Thoracic aorta (tissue), 2 donors: Measurements from ENCODE around the gene CDC42SE2. TPM values are rescaled to one million over a fixed set of nuclear protein-coding genes. Genes with fewer than 3 reads are reported as not detected.
"Not testable (repeated sequence)": the region's sequence is repeated elsewhere in the genome, so short reads cannot be mapped to it uniquely, and the experiment has no call there.

Experiments
- ATAC-seq: fragments of 150-250 bp; one replicate; pipeline ENCODE4 v1.8.0; 2017; ENCODE audit warnings: low read depth; ENCODE audit not compliant: insufficient number of reproducible peaks, low FRiP score
- DNase-seq: peaks from one replicate; pipeline ENCODE4 v3.0.0-alpha.2; 2020; ENCODE audit warnings: low spot score
- H3K27ac ChIP-seq, 2 donors: fragments of 200-600 bp; sonication (generic); 1 replicate in 1 of 2; 2 replicates in 1 of 2; pipeline ENCODE4 v1.5.1; 2016; ENCODE audit warnings: mild to moderate bottlenecking in 2 of 2, moderate library complexity in 2 of 2
- H3K27me3 ChIP-seq: fragments of 200-600 bp; sonication (generic); replicated peaks from 2 replicates; pipeline ENCODE4 v1.6.0; 2016; ENCODE audit warnings: mild to moderate bottlenecking; ENCODE audit not compliant: insufficient read depth
- H3K36me3 ChIP-seq: fragments of 200-600 bp; sonication (generic); one replicate; pipeline ENCODE4 v1.5.1; 2016
- H3K4me1 ChIP-seq, 2 donors: fragments of 200-600 bp; sonication (generic); 1 replicate in 1 of 2; 2 replicates in 1 of 2; pipeline versions ENCODE4 v1.5.1 to v1.6.0; 2016; ENCODE audit warnings: low read depth in 2 of 2, mild to moderate bottlenecking in 1 of 2; ENCODE audit not compliant: control insufficient read depth in 1 of 2
- H3K4me3 ChIP-seq: fragments of 200-600 bp; sonication (generic); 2 replicates; pipeline ENCODE4 v1.5.1; 2016; ENCODE audit warnings: mild to moderate bottlenecking
- H3K9me3 ChIP-seq: fragments of 200-600 bp; sonication (generic); 2 replicates; pipeline ENCODE4 v1.5.1; 2016
- total RNA-seq, 2 donors: library from RNA; depleted of rRNA; stranded (reverse); fragments of >200 nt; gene quantifications; one replicate each; pipeline versions ENCODE4 v1.1.0 to v1.2.3, GENCODE V29; 2016
- TF ChIP-seq, protein P1 (sequence below): fragments of 200-600 bp; sonication (generic); IDR thresholded peaks from one replicate; pipeline ENCODE4 v1.5.1; 2019; ENCODE audit warnings: antibody characterized with exemption

The CDC42SE2 gene
- total RNA-seq, 2 donors from 2014 or later: 20.3 to 38.0 TPM

DNA sequence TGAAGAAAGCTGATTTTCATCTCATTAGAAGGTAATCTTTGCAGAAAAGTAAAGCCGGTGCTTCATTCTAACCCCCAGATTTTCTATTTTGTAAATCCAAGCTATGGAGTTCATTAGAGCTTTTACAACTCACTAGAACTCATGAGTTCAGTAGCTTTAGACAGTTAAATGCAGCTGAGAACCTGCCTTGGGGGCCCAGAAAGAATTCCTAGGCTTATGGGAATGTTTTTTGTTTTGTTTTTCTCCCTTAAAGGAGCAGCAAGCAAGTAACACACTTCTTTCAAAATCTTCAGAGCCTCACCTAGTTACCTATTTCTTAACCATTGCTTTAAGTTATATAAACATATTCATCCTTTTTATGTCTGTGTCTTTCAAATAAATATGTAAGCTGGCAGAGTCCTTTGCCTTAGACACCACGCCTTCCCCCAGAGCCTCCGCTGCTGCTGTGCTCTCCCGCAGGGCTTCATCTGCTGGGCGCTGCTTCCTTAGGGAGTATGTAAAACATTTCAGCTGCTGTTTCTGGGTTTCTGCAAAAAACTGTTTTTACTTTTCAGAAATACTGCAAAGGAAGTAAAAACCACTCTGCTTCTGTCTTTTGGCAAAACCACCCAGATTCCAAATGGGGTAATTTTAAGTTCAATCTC, 132.9 kb downstream of the CDC42SE2 start:
- TF ChIP-seq, protein P1, sequence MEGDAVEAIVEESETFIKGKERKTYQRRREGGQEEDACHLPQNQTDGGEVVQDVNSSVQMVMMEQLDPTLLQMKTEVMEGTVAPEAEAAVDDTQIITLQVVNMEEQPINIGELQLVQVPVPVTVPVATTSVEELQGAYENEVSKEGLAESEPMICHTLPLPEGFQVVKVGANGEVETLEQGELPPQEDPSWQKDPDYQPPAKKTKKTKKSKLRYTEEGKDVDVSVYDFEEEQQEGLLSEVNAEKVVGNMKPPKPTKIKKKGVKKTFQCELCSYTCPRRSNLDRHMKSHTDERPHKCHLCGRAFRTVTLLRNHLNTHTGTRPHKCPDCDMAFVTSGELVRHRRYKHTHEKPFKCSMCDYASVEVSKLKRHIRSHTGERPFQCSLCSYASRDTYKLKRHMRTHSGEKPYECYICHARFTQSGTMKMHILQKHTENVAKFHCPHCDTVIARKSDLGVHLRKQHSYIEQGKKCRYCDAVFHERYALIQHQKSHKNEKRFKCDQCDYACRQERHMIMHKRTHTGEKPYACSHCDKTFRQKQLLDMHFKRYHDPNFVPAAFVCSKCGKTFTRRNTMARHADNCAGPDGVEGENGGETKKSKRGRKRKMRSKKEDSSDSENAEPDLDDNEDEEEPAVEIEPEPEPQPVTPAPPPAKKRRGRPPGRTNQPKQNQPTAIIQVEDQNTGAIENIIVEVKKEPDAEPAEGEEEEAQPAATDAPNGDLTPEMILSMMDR: no peak
- ATAC-seq: no peak
- no peak overlapping the region for H3K27ac ChIP-seq

GRCh38 chr5:131399007-131399406, 135.2 kb downstream of the CDC42SE2 start:
- not testable (repeated sequence) for H3K27ac ChIP-seq, DNase-seq, H3K36me3 ChIP-seq, ATAC-seq, H3K4me3 ChIP-seq, H3K27me3 ChIP-seq, H3K9me3 ChIP-seq, H3K4me1 ChIP-seq

More for the DNA sequence above, 132.9 kb downstream of the CDC42SE2 start:
- Histone ChIP-seq H3K4me1 (peaks cover 13 to 27% of the 10 kb centered on the region in 2 donors), H3K36me3 (peaks cover 2% of the 10 kb centered on the region), H3K9me3 (peaks cover 2% of the 10 kb centered on the region), H3K27me3 (no peaks in the 10 kb centered on the region), H3K4me3 (no peak overlapping the region)
- DNase-seq: no peak

GRCh38 chr5:131400585-131400984, 136.7 kb downstream of the CDC42SE2 start:
- no peaks in the 10 kb centered on the region for H3K27me3 ChIP-seq
- H3K36me3 ChIP-seq: peaks cover 4% of the 10 kb centered on the region
- H3K27ac ChIP-seq: no peak overlapping the region
- TF ChIP-seq, protein P1: no peak
- no peak for DNase-seq
- H3K4me3 ChIP-seq: no peak overlapping the region
- no peak for ATAC-seq
- peaks cover 9% of the 10 kb centered on the region for H3K9me3 ChIP-seq
- H3K4me1 ChIP-seq: no peaks in the 10 kb centered on the region

DNA sequence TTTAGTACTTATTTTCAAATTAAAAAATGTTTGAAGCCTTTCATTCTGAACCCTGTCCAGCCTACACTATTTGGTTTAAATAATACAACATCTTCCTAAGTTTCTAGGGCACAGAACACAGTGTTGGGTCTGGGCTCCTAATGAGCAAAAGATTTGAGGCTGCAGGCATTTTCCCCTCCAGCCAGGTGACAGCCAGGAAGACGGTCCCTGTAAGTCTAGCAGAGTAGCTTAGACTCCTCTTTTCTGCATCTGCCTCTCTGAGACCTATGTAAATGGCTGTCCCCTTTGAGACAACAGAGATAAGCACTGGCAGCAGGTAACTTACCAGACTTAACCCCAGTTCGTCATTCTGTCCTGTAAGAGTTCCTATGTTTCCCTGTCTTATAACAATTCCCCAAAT, 141.8 kb downstream of the CDC42SE2 start:
- ATAC-seq (no peak), DNase-seq (no peak)
- TF ChIP-seq, protein P1: no peak
- Histone ChIP-seq H3K27me3 (no peaks in the 10 kb centered on the region), H3K27ac (no peak overlapping the region), H3K4me3 (no peak overlapping the region), H3K9me3 (peaks cover 9% of the 10 kb centered on the region), H3K36me3 (peaks cover 14% of the 10 kb centered on the region), H3K4me1 (no peaks in the 10 kb centered on the region)

DNA sequence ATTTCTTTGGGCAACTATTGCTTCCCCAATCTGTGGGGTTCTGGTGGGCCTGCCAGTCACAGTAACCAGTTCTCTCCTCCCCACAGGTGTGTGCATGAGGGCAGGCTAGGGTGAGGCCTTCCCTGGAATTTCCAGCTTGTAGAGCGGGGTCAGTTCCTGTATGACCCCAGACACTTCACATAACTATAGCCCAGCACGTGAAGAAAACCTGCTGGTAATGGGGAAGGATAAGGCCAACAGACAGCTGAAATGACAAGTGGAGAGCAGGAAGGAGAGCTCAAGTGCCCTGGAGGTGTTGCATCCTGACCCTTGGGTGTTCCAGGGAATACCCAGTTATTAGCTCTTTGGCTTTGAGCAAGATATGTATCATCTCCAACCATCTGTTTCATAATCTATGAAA, 142.2 kb downstream of the CDC42SE2 start:
- peaks cover 9% of the 10 kb centered on the region for H3K9me3 ChIP-seq
- no peak for DNase-seq
- H3K27me3 ChIP-seq: no peaks in the 10 kb centered on the region
- peaks cover 14% of the 10 kb centered on the region for H3K36me3 ChIP-seq
- no peak for ATAC-seq
- no peak overlapping the region for H3K4me3 ChIP-seq
- no peaks in the 10 kb centered on the region for H3K4me1 ChIP-seq
- TF ChIP-seq, protein P1: no peak
- no peak overlapping the region for H3K27ac ChIP-seq
